ENCODE data around the gene MUCL1. TPM values are rescaled to one million over a fixed set of nuclear protein-coding genes. Genes with fewer than 3 reads are reported as not detected.

Gene MUCL1
- total and polyA plus RNA-seq, 10 of the 15 experiments (the other 5 are each of a cell fraction or from before 2014, with no cell fraction given), result not detected

GRCh38 chr12:54840244-54840865, 14.0 kb upstream of the MUCL1 start (continued):
- no peak for TF ChIP-seq MEF2B (IDR thresholded peaks at IDR 0.05; ENCODE audit: partially characterized antibody, poor library complexity, severe bottlenecking)
- no peak for TF ChIP-seq MTA2 (IDR thresholded peaks at IDR 0.05; ENCODE audit: low read depth)
- no peak for TF ChIP-seq SMAD5 (IDR thresholded peaks at IDR 0.05; ENCODE audit: low read depth)

GRCh38 chr12:54857406-54857805, 3.1 kb downstream of the MUCL1 start:
- CTCF ChIA-PET, result interaction anchor here (1.2 to 5.0 kb wide), 3 partner anchors 77 to 102 kb away, joined by 4 to 36 read pairs (median 4); no protein-coding TSS in a partner anchor
- no peaks in the 10 kb centered on the region for H3K79me2 ChIP-seq (ENCODE audit: control insufficient read depth, insufficient read depth, low read length)
- WGBS (ENCODE audit: insufficient coverage, insufficient replicate concordance, low lambda C conversion rate, missing lambda C conversion rate), result 16% methylated on average over 2 of the region's 2 CpGs
- TF ChIP-seq CBX3 (IDR thresholded peaks at IDR 0.05; ENCODE audit: borderline replicate concordance, low read depth), result no peak
- TF ChIP-seq FOXK2 (IDR thresholded peaks at IDR 0.05), result no peak
- TF ChIP-seq ZSCAN29 (IDR thresholded peaks at IDR 0.05), result no peak
- TF ChIP-seq REST (IDR thresholded peaks at IDR 0.05; ENCODE audit: low read depth, low read length), result no peak
- TF ChIP-seq TCF12 (IDR thresholded peaks at IDR 0.05; ENCODE audit: low read depth, low read length), result no peak
- TF ChIP-seq NBN (IDR thresholded peaks at IDR 0.05), result no peak
- no peak for TF ChIP-seq ZNF24 (IDR thresholded peaks at IDR 0.05)
- TF ChIP-seq EP300 (IDR thresholded peaks at IDR 0.05; ENCODE audit: borderline replicate concordance in 1 of 2, control insufficient read depth in 1 of 2, low read depth in 2 of 2, low read length in 2 of 2), result no peak
- TF ChIP-seq E2F4 (IDR thresholded peaks at IDR 0.05; ENCODE audit: low read depth, low read length), result no peak
- TF ChIP-seq JUNB (IDR thresholded peaks at IDR 0.05), result no peak
- TF ChIP-seq BCL11A (IDR thresholded peaks at IDR 0.05; ENCODE audit: low read depth, low read length), result no peak
- in situ Hi-C loops (cut with MboI) (no loop called here), intact Hi-C loops (cut with micrococcal nuclease; ENCODE audit: unreplicated experiment) (loop anchor here (5.0 kb wide), 1 partner anchor 80 kb away; no protein-coding TSS in a partner anchor)
- no TSS peak for BruUV-seq (replicated peaks)
- FAIRE-seq (no peak), ATAC-seq (no peak), DNase-seq (ENCODE audit: low read depth, low spot score) (no peak)
- no peaks in the 10 kb centered on the region for H3K9me3 ChIP-seq (replicated peaks; ENCODE audit: control insufficient read depth, insufficient read depth, low read length)
- H4K20me1 ChIP-seq (ENCODE audit: control insufficient read depth, insufficient read depth), result no peaks in the 10 kb centered on the region
- RAD21 ChIA-PET (ENCODE audit: unreplicated experiment), result no interaction called here
- H3K9ac ChIP-seq (ENCODE audit: control insufficient read depth, insufficient read depth, low read length), result no peak overlapping the region
- SMC1A ChIA-PET (ENCODE audit: uncharacterized antibody, unreplicated experiment), result interaction anchor here (1.1 to 1.2 kb wide), 2 partner anchors 102 to 112 kb away, joined by 3 read pairs; no protein-coding TSS in a partner anchor
- H3K36me3 ChIP-seq (ENCODE audit: control insufficient read depth in 2 of 2, insufficient read depth in 2 of 2, low read length in 1 of 2), result no peaks in the 10 kb centered on the region
- H3K4me3 ChIP-seq, result no peak overlapping the region
- H3K4me2 ChIP-seq (ENCODE audit: control insufficient read depth, insufficient read depth), result no peak overlapping the region
- H3K27ac ChIP-seq (ENCODE audit: control insufficient read depth, insufficient read depth), result no peak overlapping the region
- no peaks in the 10 kb centered on the region; a peak in 2 of 4 replicates for H3K27me3 ChIP-seq (replicated peaks in 1 of 2; ENCODE audit: control insufficient read depth in 2 of 2, insufficient read depth in 2 of 2, low read length in 1 of 2)
- POLR2A ChIA-PET, result no interaction called here
- no peak overlapping the region for H2AFZ ChIP-seq (ENCODE audit: control insufficient read depth, low read depth, low read length)
- no peaks in the 10 kb centered on the region for H3K4me1 ChIP-seq (ENCODE audit: control insufficient read depth, insufficient read depth, low read length)
